Stimulated activated CD4-positive, alpha-beta T cell treated with anti-CD3 and anti-CD28 coated beads, Interleukin-15, amount 100 ng/mL, for 1 hour (primary cell): ENCODE measurements around the gene CD2AP.
"Not testable (repeated sequence)": the region's sequence is repeated elsewhere in the genome, so short reads cannot be mapped to it uniquely, and the experiment has no call there.

ENCODE experiments used
- DNase-seq, 2 donors: peaks; one replicate each; pipeline ENCODE4 v3.0.0-alpha.2; 2020; ENCODE audit warnings: low read depth in 1 of 2, low spot score in 1 of 2

Gene CD2AP

DNA sequence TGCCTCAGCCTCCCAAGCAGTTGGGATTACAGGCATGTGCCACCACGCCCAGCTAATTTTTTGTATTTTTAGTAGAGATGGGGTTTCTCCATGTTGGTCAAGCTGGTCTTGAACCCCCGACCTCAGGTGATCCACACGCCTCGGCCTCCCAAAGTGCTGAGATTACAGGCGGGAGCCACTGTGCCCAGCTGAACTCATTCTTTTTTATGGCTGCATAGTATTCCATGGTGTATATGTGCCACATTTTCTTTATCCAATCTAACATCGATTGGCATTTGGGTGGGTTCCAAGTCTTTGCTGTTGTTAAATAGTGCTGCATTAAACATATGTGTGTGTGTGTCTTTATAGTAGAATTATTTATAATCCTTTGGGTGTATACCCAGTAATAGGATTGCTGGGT, 78.9 kb downstream of the CD2AP start:
- DNase-seq = not testable (repeated sequence)

DNA sequence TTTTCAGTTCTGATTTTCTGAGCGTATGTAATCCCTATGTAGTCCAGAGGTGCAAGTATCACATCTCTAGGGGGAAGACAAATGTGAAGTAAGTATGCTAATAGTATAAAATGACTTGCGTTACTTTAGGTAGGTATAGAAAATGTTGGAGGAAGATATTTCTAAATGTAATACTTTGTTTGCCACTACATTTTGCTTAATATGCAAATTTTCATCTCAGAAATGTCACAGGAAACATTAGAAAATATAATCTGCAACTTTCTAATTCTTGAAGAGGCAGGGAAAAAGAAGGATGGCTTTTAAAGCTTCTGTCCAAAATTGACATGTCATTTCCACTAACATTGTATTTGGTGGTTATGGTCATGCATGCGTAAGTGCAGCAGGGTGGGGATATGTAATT, 85.6 kb downstream of the CD2AP start:
- no peak for DNase-seq

DNA sequence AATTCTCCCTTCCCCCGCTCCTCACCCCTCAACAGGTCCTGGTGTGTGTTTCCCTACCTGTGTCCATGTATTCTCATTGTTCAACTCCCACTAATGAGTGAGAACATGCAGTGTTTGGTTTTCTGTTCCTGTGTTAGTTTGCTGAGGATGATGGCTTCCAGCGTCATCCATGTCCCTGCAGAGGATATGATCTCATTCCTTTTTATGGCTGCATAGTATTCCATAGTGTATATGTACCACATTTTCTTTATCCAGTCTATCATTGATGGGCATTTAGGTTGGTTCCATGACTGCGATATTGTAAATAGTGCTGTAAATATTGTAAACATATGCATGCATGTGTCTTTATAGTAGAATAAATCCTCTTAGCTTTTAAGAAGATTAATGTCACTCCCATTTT, 89.0 kb downstream of the CD2AP start:
- DNase-seq = not testable (repeated sequence)

DNA sequence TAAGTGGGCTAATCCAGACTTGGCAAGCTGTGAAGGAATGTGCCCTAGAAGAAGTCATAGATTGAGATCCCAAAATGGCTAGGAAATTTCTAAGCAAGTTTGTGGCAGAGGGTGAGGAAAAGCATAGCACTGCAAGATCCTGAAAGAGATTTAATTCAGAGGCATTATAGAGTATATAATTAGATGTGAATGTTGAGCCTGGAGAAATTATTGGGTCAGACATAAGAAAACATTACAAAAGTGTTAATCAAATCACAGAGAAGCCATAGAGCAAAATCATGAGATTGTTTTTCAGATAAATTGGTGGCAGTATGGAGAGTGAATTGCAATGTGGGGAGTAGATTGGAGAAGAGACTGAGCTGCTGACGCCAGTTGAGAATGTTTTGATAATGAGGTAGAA, 90.0 kb downstream of the CD2AP start:
- DNase-seq = no peak

DNA sequence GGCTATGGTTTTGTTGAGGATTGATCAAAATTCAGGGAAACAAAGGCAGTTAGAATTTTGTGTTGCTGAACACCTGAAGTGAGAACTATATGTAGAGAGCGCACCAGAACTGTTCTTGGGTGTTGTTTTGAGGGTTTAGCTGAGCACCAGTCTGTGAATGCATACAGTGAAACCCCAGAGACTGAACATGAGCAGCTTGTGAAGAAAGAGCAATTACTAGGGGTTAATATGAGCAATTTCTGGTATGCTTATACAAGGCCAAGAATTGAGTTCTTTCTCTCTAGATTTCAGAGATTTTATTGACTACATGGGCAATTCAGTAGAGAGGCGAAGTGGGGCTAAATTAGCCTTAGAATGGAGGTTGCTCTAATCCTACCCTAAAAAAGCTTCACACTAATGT, 93.9 kb downstream of the CD2AP start:
- DNase-seq = no peak

- no peak for DNase-seq
Measured at GRCh38 chr6:47573109-47573508, 95.5 kb downstream of the CD2AP start.

- DNase-seq = no peak
Measured at GRCh38 chr6:47574789-47575188, 97.2 kb downstream of the CD2AP start.

- no peak for DNase-seq
Measured at GRCh38 chr6:47579040-47579439, 101.5 kb downstream of the CD2AP start.

DNA sequence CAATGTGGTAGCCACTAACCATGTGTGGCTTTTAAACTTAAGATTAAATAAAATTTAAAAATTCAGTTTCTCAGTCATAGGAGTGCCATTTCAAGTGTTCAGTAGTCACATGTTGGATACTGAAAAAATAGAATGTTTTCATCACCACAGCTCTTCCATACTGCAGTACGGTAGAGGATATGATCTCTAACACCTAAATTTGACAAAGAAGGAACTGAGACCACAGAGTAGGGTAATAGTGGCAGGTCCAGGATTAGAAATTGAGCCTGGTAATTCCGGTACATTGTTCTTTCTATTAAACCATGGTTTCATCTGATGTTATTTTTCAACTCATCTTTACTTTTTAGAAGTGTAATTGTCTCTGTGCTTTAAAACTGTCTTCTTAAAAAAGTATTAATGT, 104.0 kb downstream of the CD2AP start:
- DNase-seq = no peak

DNA sequence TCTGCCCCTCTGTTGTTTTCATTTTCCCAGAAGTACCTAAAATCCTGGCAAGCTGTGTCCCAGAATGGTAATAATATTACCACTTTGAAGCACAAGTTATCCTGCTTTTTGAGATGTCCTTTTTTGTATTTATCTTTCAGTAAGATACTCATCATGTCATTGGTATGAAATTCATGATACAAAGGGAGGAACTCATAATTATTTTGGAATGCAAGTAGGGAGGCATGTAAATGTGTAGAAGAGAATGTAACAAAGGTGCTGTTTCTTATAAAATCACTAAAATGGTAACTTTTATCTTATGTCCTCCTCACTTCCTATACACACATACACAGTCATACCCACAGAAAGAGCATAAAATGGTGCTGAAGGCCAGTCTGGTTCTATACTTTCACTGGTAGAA, 109.9 kb downstream of the CD2AP start:
- DNase-seq = no peak

GRCh38 chr6:47592131-47592840, 114.7 kb downstream of the CD2AP start:
- DNase-seq = no peak

GRCh38 chr6:47593979-47594378, 116.4 kb downstream of the CD2AP start:
- DNase-seq = no peak

DNA sequence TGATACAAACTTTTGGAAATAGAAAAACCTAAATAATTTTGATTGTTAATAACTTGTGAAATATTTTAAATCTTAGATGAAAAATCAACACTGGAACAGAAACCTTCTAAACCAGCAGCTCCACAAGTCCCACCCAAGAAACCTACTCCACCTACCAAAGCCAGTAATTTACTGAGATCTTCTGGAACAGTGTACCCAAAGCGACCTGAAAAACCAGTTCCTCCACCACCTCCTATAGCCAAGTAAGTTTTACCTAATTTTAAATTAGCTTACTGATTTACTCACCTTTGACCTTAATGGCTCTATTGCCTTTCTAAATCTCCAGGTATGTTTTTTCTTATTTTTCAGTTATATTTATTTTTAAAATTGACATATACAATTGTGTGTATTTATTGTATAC, 118.2 kb downstream of the CD2AP start:
- no peak for DNase-seq

DNA sequence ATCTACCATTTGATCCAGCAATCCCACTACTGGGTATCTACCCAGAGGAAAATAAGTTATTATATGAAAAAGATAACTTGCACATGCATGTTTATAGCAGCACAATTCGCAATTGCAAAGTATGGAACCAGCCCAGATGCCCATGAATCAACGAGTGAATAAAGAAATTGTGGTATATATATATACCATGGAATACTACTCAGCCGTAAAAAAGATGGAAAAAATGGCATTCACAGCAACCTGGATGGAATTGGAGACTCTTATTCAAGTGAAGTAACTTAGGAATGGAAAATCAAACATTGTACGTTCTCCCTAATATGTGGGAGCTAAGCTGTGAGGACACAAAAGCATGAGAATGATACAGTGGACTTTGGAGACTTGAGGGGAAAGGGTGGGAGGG, 120.8 kb downstream of the CD2AP start:
- no peak for DNase-seq

DNA sequence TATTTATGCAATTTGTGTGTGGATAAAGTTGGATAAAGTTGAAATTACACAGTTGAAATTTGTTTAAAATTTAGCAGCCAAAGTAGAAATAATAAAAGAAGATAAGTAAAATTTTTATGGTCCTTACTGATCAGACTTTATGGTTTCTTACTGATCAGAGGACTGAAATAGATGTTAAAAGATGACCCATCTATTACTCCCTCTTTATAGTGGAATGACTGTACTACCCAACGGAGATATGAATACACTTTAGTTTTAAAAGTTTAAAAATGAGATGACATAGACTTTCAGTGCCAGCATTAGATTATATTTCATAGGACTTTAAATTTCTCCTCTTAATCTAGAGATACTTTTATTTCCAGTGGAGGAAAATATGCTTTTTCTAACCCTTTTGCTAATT, 121.9 kb downstream of the CD2AP start:
- no peak for DNase-seq

DNA sequence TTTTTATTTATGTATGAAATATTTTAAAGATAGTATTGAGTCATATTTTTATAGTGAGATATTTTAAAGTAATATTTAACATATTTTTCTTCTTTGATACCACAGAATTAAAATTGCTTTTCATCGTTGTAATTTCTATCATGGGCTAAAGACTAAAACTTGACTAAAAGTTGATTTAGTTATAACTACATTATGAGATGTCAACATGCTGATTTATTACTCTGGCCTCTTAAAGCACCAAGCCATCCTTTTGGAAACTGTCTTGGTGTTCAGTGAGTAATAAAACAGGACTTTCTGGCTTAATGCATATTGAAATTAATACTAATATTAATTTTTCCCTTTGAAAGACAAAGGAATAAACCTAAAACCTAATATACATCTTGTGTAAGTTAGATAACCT, 125.6 kb downstream of the CD2AP start:
- no peak for DNase-seq

GRCh38 chr6:47603995-47604394, 126.4 kb downstream of the CD2AP start:
- DNase-seq = no peak

DNA sequence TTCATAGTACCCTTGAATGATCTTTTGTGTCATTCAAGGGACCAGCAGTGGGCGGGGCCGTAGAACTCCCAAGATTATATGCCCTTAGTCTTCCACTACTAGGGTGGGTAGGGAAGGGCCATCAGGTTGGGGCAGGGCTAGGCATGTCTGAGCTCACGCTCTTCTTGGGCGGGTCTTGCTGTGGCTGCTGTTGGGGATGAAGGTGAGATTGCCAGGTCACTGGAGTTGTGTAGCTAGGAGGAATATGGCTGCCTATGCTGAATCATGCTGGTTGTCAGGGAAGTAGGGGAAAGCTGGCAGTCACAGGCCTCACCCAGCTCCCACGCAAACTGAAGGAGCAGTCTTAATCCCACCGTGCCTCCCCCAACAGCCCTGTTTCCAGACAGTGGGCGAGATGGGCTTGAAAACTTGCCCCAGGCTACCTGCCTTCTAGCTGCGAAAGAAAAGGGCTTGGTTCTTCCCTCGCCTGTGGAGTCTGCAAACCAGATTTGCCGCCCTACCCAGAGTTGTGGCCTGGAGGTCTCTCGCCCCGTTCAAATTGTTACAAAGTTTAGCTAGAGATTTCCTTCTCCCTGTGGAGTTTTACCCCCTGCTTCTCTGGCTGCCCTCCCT, 144.4 kb downstream of the CD2AP start:
- no peak for DNase-seq

GRCh38 chr6:47626782-47627181, 149.2 kb downstream of the CD2AP start:
- no peak for DNase-seq

DNA sequence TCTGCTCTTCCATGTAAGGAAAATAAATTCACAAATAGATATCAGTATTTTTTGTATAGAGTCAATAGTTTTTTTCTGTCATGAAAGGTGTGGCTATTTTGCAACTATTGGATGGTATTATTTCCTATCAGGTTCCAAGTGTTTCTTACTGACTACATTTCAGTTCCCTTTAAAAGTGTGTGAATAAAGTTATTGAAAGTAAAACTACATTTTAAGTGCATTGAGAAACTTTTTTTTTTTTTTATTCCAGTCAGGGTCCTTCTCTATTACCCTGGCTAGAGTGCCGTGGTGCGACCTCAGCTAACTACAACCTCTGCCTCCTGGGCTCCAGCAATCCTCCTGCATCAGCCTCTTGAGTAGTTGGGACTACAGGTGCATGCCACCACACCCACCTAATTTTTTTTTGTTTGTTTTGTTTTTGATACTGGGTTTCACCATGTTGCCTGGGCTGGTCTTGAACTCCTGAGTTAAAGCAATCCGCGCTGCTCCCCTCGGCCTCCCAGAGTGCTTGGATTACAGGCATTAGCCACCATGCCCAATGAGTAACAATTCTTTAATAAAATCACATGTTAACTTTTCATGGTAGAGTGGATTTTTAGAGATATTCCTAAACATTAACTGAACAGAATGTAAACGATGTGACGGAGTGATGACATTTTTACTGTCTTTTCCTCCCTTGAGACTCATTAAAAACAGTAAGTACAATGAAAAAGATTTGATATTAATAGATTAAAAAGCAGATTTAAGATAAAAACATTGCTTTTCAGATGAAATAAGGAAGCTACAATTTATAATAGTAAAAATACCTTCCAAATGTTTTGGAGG, 151.1 kb downstream of the CD2AP start:
- DNase-seq = no peak

- no peak for DNase-seq
Measured at GRCh38 chr6:47629954-47630353, 152.4 kb downstream of the CD2AP start.

GRCh38 chr6:47630587-47630986, 153.0 kb downstream of the CD2AP start:
- DNase-seq = no peak
